ENCODE results near the gene RBM33.

The RBM33 gene

GRCh38 chr7:155739538-155740143, 95.2 kb downstream of the RBM33 start:
- Histone ChIP-seq H3K27ac (peak overlapping the region; percentile 93; the same call in 1 of the 2 replicates), H3K27me3 (ENCODE audit: insufficient read depth, low read depth) (no peaks in the 10 kb centered on the region), H3K4me2 (peak overlapping the region; percentile 99; the same call in 1 of the 2 replicates), H2AFZ (ENCODE audit: low read depth) (no peak overlapping the region), H3K79me2 (ENCODE audit: insufficient read depth, low read depth) (peaks cover 27% of the 10 kb centered on the region), H3K9ac (no peak overlapping the region), H3K36me3 (ENCODE audit: insufficient read depth) (peaks cover 12% of the 10 kb centered on the region; the same call in 1 of the 2 replicates), H3K4me3 (IDR thresholded peaks at IDR 0.05; ENCODE audit: insufficient read depth, low read depth, low read length) (no peak overlapping the region), H4K20me1 (ENCODE audit: insufficient read depth) (peaks cover 4% of the 10 kb centered on the region; the same call in 1 of the 2 replicates), H3K4me1 (ENCODE audit: low read depth, poor library complexity, severe bottlenecking) (peaks cover 60% of the 10 kb centered on the region)
- TF ChIP-seq, protein P1, sequence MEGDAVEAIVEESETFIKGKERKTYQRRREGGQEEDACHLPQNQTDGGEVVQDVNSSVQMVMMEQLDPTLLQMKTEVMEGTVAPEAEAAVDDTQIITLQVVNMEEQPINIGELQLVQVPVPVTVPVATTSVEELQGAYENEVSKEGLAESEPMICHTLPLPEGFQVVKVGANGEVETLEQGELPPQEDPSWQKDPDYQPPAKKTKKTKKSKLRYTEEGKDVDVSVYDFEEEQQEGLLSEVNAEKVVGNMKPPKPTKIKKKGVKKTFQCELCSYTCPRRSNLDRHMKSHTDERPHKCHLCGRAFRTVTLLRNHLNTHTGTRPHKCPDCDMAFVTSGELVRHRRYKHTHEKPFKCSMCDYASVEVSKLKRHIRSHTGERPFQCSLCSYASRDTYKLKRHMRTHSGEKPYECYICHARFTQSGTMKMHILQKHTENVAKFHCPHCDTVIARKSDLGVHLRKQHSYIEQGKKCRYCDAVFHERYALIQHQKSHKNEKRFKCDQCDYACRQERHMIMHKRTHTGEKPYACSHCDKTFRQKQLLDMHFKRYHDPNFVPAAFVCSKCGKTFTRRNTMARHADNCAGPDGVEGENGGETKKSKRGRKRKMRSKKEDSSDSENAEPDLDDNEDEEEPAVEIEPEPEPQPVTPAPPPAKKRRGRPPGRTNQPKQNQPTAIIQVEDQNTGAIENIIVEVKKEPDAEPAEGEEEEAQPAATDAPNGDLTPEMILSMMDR (conservative IDR thresholded peaks at IDR 0.05; ENCODE audit: low read depth, low read length) = no peak

DNA sequence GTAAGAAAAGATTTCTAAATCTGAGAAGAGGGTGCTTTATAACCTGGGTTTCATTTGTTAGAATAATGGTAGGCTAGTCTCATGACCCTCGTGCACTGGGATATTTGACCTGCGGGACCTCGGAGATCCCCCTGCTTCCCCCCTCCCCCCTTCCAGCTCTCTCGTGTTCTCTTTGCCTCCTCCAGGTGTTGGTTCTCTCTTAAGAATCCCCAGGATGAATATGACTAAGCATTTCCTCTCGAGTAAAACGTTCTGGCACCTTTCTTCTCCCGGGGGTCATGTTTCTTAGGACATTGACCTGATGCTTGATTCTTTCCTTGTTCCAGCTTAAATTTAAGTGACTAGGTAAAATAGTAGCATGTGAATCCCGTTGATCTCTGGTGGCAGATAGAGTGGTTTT, 96.6 kb downstream of the RBM33 start:
- Histone ChIP-seq H3K27me3 (ENCODE audit: insufficient read depth, low read depth) (no peaks in the 10 kb centered on the region), H3K79me2 (ENCODE audit: insufficient read depth, low read depth) (peaks cover 34% of the 10 kb centered on the region), H3K27ac (peak overlapping the region; percentile 93), H3K4me3 (IDR thresholded peaks at IDR 0.05; ENCODE audit: insufficient read depth, low read depth, low read length) (no peak overlapping the region), H3K9ac (peak overlapping the region; percentile 58), H3K4me2 (peak overlapping the region; percentile 99), H3K4me1 (ENCODE audit: low read depth, poor library complexity, severe bottlenecking) (peaks cover 75% of the 10 kb centered on the region), H2AFZ (ENCODE audit: low read depth) (no peak overlapping the region), H4K20me1 (ENCODE audit: insufficient read depth) (peaks cover 4% of the 10 kb centered on the region; the same call in 1 of the 2 replicates), H3K36me3 (ENCODE audit: insufficient read depth) (peaks cover 21% of the 10 kb centered on the region)
- TF ChIP-seq, protein P1 (conservative IDR thresholded peaks at IDR 0.05; ENCODE audit: low read depth, low read length) = no peak

- H2AFZ ChIP-seq (ENCODE audit: low read depth) = no peak overlapping the region
- TF ChIP-seq, protein P1 (conservative IDR thresholded peaks at IDR 0.05; ENCODE audit: low read depth, low read length) = no peak
- H4K20me1 ChIP-seq (ENCODE audit: insufficient read depth) = peaks cover 10% of the 10 kb centered on the region; the same call in 1 of the 2 replicates
- H3K27me3 ChIP-seq (ENCODE audit: insufficient read depth, low read depth) = no peaks in the 10 kb centered on the region
- H3K4me2 ChIP-seq = peak overlapping the region; percentile 99
- peaks cover 38% of the 10 kb centered on the region for H3K79me2 ChIP-seq (ENCODE audit: insufficient read depth, low read depth)
- peaks cover 82% of the 10 kb centered on the region for H3K4me1 ChIP-seq (ENCODE audit: low read depth, poor library complexity, severe bottlenecking)
- H3K27ac ChIP-seq = peak overlapping the region; percentile 93
- H3K9ac ChIP-seq = peak overlapping the region; percentile 58
- peaks cover 21% of the 10 kb centered on the region for H3K36me3 ChIP-seq (ENCODE audit: insufficient read depth)
- H3K4me3 ChIP-seq (IDR thresholded peaks at IDR 0.05; ENCODE audit: insufficient read depth, low read depth, low read length) = no peak overlapping the region
Observed at GRCh38 chr7:155741805-155742204, 97.3 kb downstream of the RBM33 start.

GRCh38 chr7:155743177-155743576, 98.7 kb downstream of the RBM33 start:
- Histone ChIP-seq H2AFZ (ENCODE audit: low read depth) (no peak overlapping the region), H4K20me1 (ENCODE audit: insufficient read depth) (peaks cover 9% of the 10 kb centered on the region; the same call in 1 of the 2 replicates), H3K27ac (no peak overlapping the region; the same call in 1 of the 2 replicates), H3K27me3 (ENCODE audit: insufficient read depth, low read depth) (no peaks in the 10 kb centered on the region), H3K4me1 (ENCODE audit: low read depth, poor library complexity, severe bottlenecking) (peaks cover 90% of the 10 kb centered on the region), H3K4me2 (peak overlapping the region; percentile 99; the same call in 1 of the 2 replicates), H3K36me3 (ENCODE audit: insufficient read depth) (peaks cover 21% of the 10 kb centered on the region), H3K79me2 (ENCODE audit: insufficient read depth, low read depth) (peaks cover 47% of the 10 kb centered on the region), H3K4me3 (IDR thresholded peaks at IDR 0.05; ENCODE audit: insufficient read depth, low read depth, low read length) (no peak overlapping the region), H3K9ac (no peak overlapping the region)
- TF ChIP-seq, protein P1 (conservative IDR thresholded peaks at IDR 0.05; ENCODE audit: low read depth, low read length) = no peak

All from KMS-11 (cell line).